Stimulated activated naive CD4-positive, alpha-beta T cell treated with Interleukin-2 at 50 U/mL for 16 hours (primary cell): ENCODE measurements around the gene TWF2.

Experiments used
- DNase-seq: peaks from one replicate; lab custom pipeline; 2025; lab: John Stamatoyannopoulos, UW

The TWF2 gene

GRCh38 chr3:52181543-52181942 is 57.4 kb downstream of the TWF2 start:
- no peak for DNase-seq
